Activated CD8-positive, alpha-beta memory T cell treated with anti-CD3 and anti-CD28 coated beads for 36 hours (primary cell): Measurements from ENCODE around the gene NOL4L. TPM values are rescaled to one million over a fixed set of nuclear protein-coding genes. Genes with fewer than 3 reads are reported as not detected.

Experiments used
- CTCF ChIA-PET: fragments of 350-600 bp; sonication (Branson Sonifier 250); formaldehyde crosslinking; loops from one replicate; lab custom pipeline; 2021; ENCODE audit warnings: antibody characterized with exemption; lab: Charles Lee
- POLR2A ChIA-PET: fragments of 350-600 bp; sonication (Branson Sonifier 250); formaldehyde crosslinking; loops from one replicate; lab custom pipeline; 2021; ENCODE audit warnings: antibody characterized with exemption; lab: Charles Lee
- total RNA-seq, 2 experiments: library from RNA; stranded (reverse); gene quantifications; one replicate each; pipeline ENCODE4 v1.2.3, GENCODE V29; 2021

Gene NOL4L
- total RNA-seq, 2 experiments from 2014 or later: 9.9 to 10.9 TPM

- ChIA-PET POLR2A (interaction anchor here (0.7 to 2.2 kb wide), 3 partner anchors 10 to 205 kb away, joined by 3 to 9 read pairs (median 6); partner anchors contain the start of gene COMMD7), CTCF (interaction anchor here (0.7 to 12.7 kb wide), 2 partner anchors 12 to 18 kb away, joined by 3 to 109 read pairs; no protein-coding TSS in a partner anchor)
These were observed 47.2 kb downstream of the NOL4L start for GRCh38 chr20:32537657-32538525.

- ChIA-PET POLR2A (no interaction called here), CTCF (interaction anchor here (12.7 kb wide), 1 partner anchor 11 kb away, joined by 109 read pairs; no protein-coding TSS in a partner anchor)
These were observed 48.1 kb downstream of the NOL4L start for GRCh38 chr20:32536851-32537656.

GRCh38 chr20:32535953-32536823, 48.9 kb downstream of the NOL4L start:
- CTCF ChIA-PET: interaction anchor here (1.0 to 12.7 kb wide), 4 partner anchors 10 to 505 kb away, joined by 3 to 109 read pairs (median 7); no protein-coding TSS in a partner anchor

GRCh38 chr20:32535316-32535952, 49.7 kb downstream of the NOL4L start:
- ChIA-PET POLR2A (interaction anchor here (0.8 to 1.6 kb wide), 3 partner anchors 8 to 196 kb away, joined by 5 to 17 read pairs (median 12); no protein-coding TSS in a partner anchor), CTCF (interaction anchor here (0.6 to 12.7 kb wide), 10 partner anchors 9 to 504 kb away, joined by 3 to 109 read pairs (median 3); partner anchors contain the start of gene C20orf203)

More at GRCh38 chr20:32535953-32536823, 48.9 kb downstream of the NOL4L start:
- POLR2A ChIA-PET: interaction anchor here (0.6 to 1.3 kb wide), 3 partner anchors 9 to 183 kb away, joined by 3 to 5 read pairs (median 5); no protein-coding TSS in a partner anchor

- ChIA-PET CTCF (interaction anchor here (0.6 to 12.7 kb wide), 8 partner anchors 9 to 201 kb away, joined by 3 to 109 read pairs (median 3); partner anchors contain the start of gene C20orf203), POLR2A (interaction anchor here (0.7 to 1.6 kb wide), 3 partner anchors 11 to 196 kb away, joined by 4 to 17 read pairs (median 12); no protein-coding TSS in a partner anchor)
These were observed 50.4 kb downstream of the NOL4L start for GRCh38 chr20:32534661-32535240.

GRCh38 chr20:32533732-32534131, 51.4 kb downstream of the NOL4L start:
- ChIA-PET POLR2A (no interaction called here), CTCF (interaction anchor here (1.5 to 12.7 kb wide), 3 partner anchors 8 to 118 kb away, joined by 3 to 109 read pairs (median 10); no protein-coding TSS in a partner anchor)

GRCh38 chr20:32532246-32532645, 52.9 kb downstream of the NOL4L start:
- ChIA-PET POLR2A (no interaction called here), CTCF (interaction anchor here (1.2 to 12.7 kb wide), 3 partner anchors 6 to 121 kb away, joined by 4 to 109 read pairs (median 4); no protein-coding TSS in a partner anchor)

- ChIA-PET POLR2A (no interaction called here), CTCF (interaction anchor here (10.4 kb wide), 2 partner anchors 8 to 122 kb away, joined by 109 to 134 read pairs; no protein-coding TSS in a partner anchor)
These were observed 56.0 kb downstream of the NOL4L start for GRCh38 chr20:32528905-32529670.

- ChIA-PET CTCF (interaction anchor here (10.4 kb wide), 2 partner anchors 9 to 123 kb away, joined by 109 to 134 read pairs; no protein-coding TSS in a partner anchor), POLR2A (interaction anchor here (1.3 to 2.1 kb wide), 2 partner anchors 7 to 11 kb away, joined by 5 to 9 read pairs; no protein-coding TSS in a partner anchor)
These were observed 56.8 kb downstream of the NOL4L start for GRCh38 chr20:32528171-32528891.

- ChIA-PET POLR2A (interaction anchor here (1.3 to 2.1 kb wide), 2 partner anchors 8 to 11 kb away, joined by 5 to 9 read pairs; no protein-coding TSS in a partner anchor), CTCF (interaction anchor here (10.4 kb wide), 2 partner anchors 10 to 123 kb away, joined by 109 to 134 read pairs; no protein-coding TSS in a partner anchor)
These were observed 57.6 kb downstream of the NOL4L start for GRCh38 chr20:32527447-32528055.

- POLR2A ChIA-PET: interaction anchor here (1.3 to 2.1 kb wide), 2 partner anchors 9 to 12 kb away, joined by 5 to 9 read pairs; no protein-coding TSS in a partner anchor
- CTCF ChIA-PET: interaction anchor here (0.9 to 10.4 kb wide), 4 partner anchors 10 to 265 kb away, joined by 4 to 134 read pairs (median 56); no protein-coding TSS in a partner anchor
These were observed 58.1 kb downstream of the NOL4L start for GRCh38 chr20:32527052-32527446.

GRCh38 chr20:32526541-32526940, 58.6 kb downstream of the NOL4L start:
- POLR2A ChIA-PET: interaction anchor here (0.6 to 2.1 kb wide), 3 partner anchors 12 to 489 kb away, joined by 4 to 9 read pairs (median 8); no protein-coding TSS in a partner anchor
- CTCF ChIA-PET: interaction anchor here (0.6 to 10.4 kb wide), 6 partner anchors 11 to 265 kb away, joined by 3 to 134 read pairs (median 4); no protein-coding TSS in a partner anchor

- POLR2A ChIA-PET: interaction anchor here (0.6 kb wide), 2 partner anchors 25 to 488 kb away, joined by 4 to 8 read pairs; no protein-coding TSS in a partner anchor
- CTCF ChIA-PET: interaction anchor here (0.6 to 10.4 kb wide), 6 partner anchors 11 to 266 kb away, joined by 3 to 134 read pairs (median 4); no protein-coding TSS in a partner anchor
These were observed 59.0 kb downstream of the NOL4L start for GRCh38 chr20:32526125-32526524.
